Measurements from ENCODE around the gene NUBP2.

Gene NUBP2

GRCh38 chr16:1812732-1813163 lies 30.0 kb downstream of the NUBP2 start:
- peak; percentile 71 for DNase-seq

DNA sequence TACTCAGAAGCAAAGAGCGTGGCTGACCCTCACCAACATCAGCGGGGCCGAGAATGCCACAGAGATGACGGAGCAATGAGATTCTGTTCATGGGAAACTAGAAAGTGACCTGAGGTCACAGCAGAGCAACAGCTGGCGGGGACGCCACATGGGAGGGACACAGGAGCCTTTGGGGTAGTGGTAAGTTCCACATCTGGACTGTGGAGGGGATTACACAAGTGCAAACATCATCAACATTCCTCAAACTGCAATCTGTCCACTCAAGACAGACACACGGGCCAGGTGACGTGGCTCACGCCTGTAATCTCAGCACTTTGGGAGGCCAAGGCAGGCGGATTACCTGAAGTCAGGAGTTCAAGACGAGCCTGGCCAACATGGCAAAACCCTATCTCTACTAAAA lies 32.7 kb downstream of the NUBP2 start:
- DNase-seq: no peak

- no peak for DNase-seq
Observed at GRCh38 chr16:1816396-1817275, 33.9 kb downstream of the NUBP2 start.

DNA sequence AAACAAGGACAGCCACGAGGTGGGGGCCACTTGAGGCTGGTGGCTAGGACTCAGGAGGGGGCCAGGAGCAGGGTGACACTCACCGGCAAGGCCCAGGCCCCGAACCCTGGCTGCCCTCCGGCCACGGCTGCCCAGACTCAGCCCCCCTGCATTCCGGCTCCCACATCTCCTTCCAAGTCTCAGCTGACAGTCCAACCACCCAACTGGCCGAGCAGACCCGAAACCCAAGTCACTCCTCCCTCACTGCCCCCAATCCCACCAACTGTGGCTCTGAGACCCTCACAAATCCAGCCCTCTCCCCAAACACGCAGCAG lies 34.5 kb downstream of the NUBP2 start:
- DNase-seq: no peak

DNA sequence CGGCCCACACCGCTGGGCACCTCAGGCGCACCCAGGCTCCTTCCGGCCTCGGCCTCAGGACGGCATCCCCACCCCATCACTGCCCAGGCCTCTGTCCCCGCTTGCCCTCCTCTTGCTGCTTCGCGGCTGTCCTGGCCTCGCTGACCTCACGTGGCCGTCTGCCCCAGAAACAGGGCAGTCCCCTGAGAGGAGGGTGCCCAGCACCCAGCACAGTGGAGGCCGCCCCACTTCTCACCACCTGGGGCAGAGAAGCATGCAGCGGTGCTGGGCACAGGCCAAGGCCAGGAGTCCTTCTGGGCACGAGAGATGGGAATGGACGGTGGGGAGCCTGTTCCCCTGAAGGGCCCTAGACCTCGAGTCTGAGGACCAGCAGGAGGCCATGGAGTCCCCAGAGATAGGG lies 35.0 kb downstream of the NUBP2 start:
- no peak for DNase-seq

- no peak for DNase-seq
Observed at GRCh38 chr16:1818204-1818872, 35.6 kb downstream of the NUBP2 start.

DNA sequence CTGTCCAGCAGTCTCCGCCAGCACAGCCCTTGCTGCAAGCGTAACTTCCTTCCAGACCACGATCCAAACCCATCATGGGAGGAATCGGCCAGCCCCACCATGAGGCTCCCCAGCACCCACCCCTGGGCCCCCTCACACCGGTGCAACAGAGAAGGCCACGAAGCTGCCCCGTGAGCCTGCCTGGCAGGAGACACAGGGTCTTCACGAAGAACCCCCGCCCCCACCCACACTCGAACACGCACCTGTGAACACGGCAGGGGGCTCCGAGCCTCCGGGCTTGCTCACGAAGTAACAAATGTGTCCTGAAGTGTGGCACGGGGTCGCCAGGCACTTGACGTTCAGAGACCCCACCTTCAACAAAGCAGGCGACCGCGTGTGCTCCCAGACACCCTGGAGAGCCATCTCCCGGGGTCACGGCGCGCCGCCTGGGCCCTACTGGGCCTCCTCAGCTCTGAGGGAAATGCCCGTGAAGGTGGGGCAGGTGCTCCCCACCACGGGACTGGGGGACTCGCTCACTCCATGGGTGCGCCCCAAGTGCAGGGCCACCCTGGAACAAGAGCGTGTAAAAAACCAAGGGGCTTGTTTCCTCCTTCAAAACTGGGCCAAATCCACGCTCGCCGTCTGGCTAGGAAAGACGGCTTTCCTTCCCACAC lies 36.2 kb downstream of the NUBP2 start:
- DNase-seq: no peak

DNA sequence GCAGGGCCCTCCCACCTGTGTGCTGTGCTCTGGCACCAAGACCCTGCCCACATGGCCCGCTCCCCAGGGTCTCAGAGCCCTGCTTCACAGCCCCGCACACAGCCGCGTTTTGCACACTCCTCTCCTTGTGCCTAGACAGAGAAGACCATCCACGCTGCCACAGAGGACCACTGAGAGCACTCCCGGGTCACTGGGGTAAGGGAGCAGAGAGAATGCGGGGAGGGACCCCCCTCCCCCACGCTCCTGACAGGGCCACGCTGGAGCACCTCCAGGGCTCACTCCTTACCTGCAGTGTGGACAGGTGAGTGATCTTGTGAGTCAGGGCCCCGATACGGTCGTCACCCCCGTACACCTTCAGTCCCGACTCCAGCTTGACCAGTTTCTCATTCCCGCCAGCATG lies 36.9 kb downstream of the NUBP2 start:
- DNase-seq: no peak

DNA sequence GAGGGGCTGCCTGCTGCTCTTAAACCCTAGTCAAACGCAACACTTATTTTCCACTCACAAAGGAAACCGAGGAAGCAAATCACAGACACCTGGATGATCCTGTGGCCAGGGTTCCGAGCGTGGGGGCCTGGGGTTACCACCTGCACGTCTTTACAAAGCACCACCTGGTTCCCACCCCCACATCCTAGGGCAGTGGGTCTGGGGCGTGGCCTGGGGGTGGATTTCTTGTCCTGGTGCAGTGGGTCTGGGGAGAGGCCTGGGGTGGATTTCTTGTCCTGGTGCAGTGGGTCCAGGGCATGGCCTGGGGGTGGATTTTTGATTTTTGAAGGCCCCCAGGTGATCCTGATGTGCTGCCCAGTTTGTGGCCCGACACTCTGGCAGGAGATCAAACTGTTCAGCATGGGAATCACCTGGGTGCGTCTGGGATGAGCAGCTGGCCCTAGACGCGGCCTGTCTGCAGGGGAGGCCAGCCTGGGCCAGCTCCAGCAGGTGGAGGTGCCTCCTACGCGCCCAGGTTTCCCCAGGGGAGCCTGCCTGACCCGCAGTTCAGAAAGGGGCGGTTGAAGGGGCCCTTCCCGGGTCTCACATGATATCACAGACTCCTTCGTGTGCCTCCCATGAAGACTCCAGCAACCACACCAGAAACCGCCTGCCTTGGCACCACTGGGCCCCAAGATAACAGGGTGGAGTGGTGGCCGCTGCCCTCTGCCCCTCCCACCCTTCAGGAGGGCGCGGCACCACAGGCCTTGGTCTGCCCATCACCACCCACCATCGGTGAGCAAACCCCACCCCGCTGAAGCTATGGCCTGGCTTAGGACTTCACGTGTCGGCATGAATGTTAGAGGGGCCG lies 37.6 kb downstream of the NUBP2 start:
- DNase-seq: no peak

DNA sequence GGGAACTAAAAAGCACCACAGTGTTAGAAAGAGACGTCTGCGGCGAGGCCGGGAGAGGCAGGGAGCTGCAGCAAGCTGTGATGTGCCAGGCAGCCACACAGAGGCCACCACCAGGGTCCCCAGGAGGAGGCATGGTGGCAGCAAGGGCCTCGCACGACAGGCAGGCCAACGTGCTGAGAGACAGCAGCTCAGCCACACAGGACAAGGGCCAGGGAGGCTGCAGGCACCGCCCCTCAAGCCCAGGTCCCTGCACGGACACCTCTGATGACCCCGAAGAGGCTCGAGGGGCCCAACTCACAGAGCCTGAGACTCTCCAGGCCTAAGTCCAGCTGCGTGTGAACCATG lies 38.2 kb downstream of the NUBP2 start:
- DNase-seq: no peak

- DNase-seq: no peak
Observed at GRCh38 chr16:1821861-1822611, 39.3 kb downstream of the NUBP2 start.

DNA sequence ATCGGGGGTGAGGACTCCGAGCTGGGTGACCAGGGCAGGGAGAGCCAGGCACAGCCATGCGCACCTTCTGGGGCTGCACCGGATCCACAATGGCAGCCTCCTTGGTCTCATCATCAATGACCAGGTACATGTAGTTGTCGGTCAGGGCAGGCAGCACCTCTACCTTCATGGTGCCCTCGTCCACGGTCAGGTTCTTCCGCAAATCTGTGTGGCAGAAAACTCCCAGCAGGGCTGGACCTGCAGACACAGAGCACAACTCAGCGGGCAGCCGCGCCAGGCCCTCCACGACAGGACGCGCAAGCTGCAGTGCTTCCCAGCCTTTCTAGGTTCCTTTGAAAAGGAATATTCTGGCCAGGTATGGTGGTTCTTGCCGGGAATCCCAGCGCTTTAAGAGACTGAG lies 40.0 kb downstream of the NUBP2 start:
- no peak for DNase-seq

DNA sequence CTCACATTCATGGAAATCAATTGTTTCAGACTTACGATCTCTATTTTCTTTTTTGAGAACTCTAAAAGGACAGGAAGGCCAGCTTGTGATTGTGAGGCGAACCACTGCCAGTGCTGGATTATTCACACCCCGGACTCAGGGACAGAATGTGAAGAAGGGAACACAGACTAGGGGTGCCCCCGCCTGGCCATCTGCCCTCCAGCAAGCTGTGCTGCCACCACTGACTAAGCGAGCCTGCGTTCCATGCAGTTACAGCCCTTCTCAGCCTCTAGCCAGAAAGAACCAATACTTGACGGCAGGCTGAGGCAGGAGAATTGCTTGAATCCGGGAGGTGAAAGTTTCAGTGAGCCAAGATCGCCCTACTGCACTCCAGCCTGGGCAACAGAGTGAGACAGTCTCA lies 41.1 kb downstream of the NUBP2 start:
- DNase-seq: no peak

- DNase-seq: no peak
Observed at GRCh38 chr16:1825381-1825863, 42.7 kb downstream of the NUBP2 start.

GRCh38 chr16:1825864-1826690 lies 43.3 kb downstream of the NUBP2 start:
- peak; percentile 66 for DNase-seq

DNA sequence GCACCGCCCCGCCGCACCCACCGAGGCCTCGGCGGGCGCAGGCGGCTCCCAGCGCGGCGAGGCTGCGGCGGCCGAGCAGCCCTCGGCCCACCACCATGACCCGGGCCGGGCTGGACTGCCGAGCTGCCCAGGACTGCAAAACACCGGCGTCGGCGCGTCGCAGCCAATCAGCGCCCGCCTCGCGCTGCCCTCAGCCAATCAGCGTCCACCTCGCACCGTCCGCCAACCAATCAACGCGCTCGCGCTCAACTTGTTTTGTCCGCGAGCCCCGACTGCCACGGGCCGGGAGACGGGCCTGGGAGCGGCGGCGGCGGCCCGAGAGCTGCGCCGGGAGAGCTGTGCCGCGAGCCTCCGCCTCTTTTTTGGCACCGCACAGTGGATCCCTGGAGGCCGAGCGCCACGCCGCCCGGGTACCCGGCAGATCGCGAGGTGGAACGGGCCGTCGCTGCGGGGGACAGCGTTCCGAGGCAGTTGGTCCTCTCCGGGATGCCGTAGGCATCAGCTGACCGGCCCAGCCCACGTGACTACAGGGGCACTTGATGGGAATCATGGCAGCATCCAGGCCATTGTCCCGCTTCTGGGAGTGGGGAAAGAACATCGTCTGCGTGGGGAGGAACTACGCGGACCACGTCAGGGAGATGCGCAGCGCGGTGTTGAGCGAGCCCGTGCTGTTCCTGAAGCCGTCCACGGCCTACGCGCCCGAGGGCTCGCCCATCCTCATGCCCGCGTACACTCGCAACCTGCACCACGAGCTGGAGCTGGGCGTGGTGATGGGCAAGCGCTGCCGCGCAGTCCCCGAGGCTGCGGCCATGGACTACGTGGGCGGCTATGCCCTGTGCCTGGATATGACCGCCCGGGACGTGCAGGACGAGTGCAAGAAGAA lies 44.2 kb downstream of the NUBP2 start, which contains the start of the genes FAHD1 and HAGH:
Gene FAHD1, plus strand, starts transcription at position 516 of the 883 bp plus-strand sequence. Its CDS starts 33 bp downstream, at position 549.
Gene HAGH, minus strand, starts transcription at position 135 of the 883 bp plus-strand sequence. Its CDS starts 38 bp downstream, at position 97.
- peak; percentile 96 for DNase-seq

DNA sequence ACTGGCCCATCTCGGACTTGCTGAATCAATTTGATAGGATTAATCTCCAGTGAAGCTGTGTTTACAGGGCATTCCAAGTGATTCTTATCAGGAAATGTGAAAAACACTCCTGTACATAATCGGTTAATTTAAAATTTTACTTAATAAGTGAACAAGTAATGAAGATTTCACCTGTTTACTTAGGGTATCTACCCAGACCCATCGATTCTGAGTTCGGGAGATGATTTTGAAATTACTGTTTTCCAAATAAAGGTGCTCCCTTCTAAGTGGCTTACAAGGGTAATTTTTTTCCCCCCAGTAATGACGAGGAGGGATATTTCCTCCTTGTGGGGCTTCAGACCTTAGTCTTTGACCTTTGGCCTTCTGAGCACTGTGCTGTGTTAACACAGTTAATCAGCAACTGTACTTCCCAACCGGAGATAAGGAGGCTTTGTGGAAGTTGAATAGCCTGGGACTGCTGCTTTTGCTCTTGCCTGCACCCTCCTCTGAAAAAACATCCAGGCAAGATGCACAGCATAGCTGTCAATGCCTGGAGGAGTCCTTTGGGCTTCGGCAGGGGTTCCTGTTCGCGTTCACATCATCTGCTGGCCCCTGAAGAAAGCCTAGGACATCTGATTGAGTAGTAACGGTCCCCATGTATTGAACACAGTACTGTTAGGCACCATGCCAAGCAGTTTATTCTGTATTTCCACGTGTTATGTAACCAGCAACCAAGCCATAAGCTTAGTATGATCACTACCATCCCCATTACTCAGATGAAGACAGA lies 46.1 kb downstream of the NUBP2 start:
- DNase-seq: no peak

DNA sequence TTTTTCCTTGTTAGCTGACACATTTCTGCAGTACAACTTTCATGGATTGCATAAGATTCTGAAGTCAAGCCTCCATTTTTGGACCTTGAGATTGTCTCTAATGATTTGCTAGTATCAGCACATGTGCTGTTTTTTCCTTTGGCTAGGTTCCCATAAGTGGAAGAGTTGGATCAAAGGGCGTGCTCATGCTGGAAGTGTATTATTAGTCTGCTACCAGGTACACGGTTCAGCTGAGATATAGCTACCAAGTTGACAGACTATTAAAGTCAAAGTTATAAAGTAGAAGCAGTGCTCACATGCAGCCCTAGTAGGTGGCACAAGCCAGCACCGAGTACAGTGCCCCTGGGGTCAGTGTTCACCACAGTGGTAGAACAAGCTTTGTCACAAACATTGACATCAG lies 47.5 kb downstream of the NUBP2 start:
- no peak for DNase-seq
